Ammon's horn (tissue), 1 donor: ENCODE measurements around the gene C12orf42.

Source experiments
- DNase-seq: peaks from one replicate; pipeline ENCODE4 v3.0.0-alpha.2; 2016; ENCODE audit warnings: low spot score

The C12orf42 gene

GRCh38 chr12:103495469-103496456, at the start of gene C12orf42:
Gene C12orf42, minus strand, starts transcription at chr12:103495968. Its CDS starts 17,542 bp downstream, at chr12:103478426.
- peak; percentile 73 for DNase-seq

- DNase-seq: no peak
Measured at GRCh38 chr12:103542078-103542477, 46.3 kb upstream of the C12orf42 start.

- no peak for DNase-seq
Measured at GRCh38 chr12:103540319-103540718, 44.6 kb upstream of the C12orf42 start.

GRCh38 chr12:103538397-103538796, 42.6 kb upstream of the C12orf42 start:
- DNase-seq: no peak

- DNase-seq: no peak
Measured at GRCh38 chr12:103530307-103531066, 34.7 kb upstream of the C12orf42 start.

- peak; percentile 40 for DNase-seq
Measured at GRCh38 chr12:103529306-103529705, 33.5 kb upstream of the C12orf42 start.

GRCh38 chr12:103524238-103524875, 28.6 kb upstream of the C12orf42 start:
- DNase-seq: no peak

- no peak for DNase-seq
Measured at GRCh38 chr12:103523771-103524170, 28.0 kb upstream of the C12orf42 start.

GRCh38 chr12:103520686-103521215, 25.0 kb upstream of the C12orf42 start:
- no peak for DNase-seq

- no peak for DNase-seq
Measured at GRCh38 chr12:103519632-103520031, 23.9 kb upstream of the C12orf42 start.

- DNase-seq: no peak
Measured at GRCh38 chr12:103518899-103519298, 23.1 kb upstream of the C12orf42 start.

GRCh38 chr12:103517161-103517560, 21.4 kb upstream of the C12orf42 start:
- no peak for DNase-seq

GRCh38 chr12:103515341-103515740, 19.6 kb upstream of the C12orf42 start:
- DNase-seq: peak; percentile 26

- DNase-seq: no peak
Measured at GRCh38 chr12:103513875-103514274, 18.1 kb upstream of the C12orf42 start.

- no peak for DNase-seq
Measured at GRCh38 chr12:103505371-103506236, 9.8 kb upstream of the C12orf42 start.

GRCh38 chr12:103504606-103505005, 8.8 kb upstream of the C12orf42 start:
- DNase-seq: no peak

GRCh38 chr12:103503546-103504480, 8.0 kb upstream of the C12orf42 start:
- DNase-seq: no peak

- no peak for DNase-seq
Measured at GRCh38 chr12:103501447-103501846, 5.7 kb upstream of the C12orf42 start.

GRCh38 chr12:103499571-103499970, 3.8 kb upstream of the C12orf42 start:
- no peak for DNase-seq

GRCh38 chr12:103498990-103499389, 3.2 kb upstream of the C12orf42 start:
- no peak for DNase-seq
